ENCODE results near the gene KRT81.

The KRT81 gene

DNA sequence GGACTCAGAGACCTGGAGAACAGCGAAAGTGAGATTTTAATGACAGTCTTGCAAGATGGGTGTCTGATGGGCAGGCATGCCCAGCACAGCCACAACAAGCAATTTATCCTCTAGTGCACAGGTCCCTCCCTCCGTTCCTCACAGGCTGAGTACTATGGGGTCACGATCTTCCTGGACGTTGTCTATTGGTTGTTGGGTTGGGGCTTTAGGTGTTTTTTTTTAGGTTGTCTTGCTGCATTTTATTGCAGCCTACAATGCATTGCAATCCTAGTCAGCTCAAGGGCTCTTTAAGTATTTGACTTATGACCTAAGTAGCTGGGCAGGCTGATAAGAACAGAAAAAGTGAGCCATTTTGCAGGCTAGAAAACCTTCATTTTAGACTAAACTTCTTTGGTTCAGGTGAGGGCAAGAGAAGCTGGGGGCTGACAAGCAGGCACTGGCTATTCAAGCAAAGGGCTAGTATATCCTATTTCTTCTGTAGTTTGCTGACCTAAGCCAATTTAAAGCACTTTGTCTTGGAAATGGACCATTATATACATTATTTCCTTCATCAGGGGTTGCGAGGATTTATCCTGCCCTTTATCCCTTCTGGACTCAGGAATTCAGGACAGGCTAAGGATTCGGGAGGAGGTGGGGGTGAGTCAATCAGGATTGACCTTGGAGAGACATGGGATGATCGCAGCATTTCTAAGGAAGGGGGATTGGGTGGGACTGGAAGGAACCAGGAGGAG lies 52.3 kb downstream of the KRT81 start:
- DNase-seq = no peak

DNA sequence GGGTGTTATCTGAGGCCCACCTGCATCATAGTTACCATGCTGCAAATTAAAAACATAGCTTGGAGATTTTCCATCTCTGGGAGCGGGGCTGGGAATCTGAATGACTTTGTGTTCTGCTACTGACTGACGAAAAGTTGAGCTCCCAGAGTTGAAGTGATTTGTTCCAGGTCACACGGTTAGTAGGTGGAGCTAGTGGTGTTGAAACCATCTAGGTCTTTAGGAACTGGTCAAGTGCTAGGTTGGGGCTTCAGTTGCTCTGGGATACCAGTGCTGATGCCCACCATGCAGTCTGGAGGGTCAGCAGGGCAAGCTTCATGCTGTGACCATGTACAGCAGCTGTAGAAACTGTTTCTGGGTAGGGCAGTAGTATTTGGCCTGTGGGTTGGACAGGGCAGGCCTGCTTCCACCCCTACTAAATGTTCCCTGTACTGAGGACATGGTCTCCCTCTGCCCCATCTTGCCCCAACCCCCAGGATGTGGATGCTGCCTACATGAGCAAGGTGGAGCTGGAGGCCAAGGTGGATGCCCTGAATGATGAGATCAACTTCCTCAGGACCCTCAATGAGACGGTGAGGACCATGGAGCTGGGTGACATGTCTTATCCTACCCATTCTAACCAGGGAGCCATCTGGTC lies 53.0 kb downstream of the KRT81 start:
- no peak for DNase-seq

DNA sequence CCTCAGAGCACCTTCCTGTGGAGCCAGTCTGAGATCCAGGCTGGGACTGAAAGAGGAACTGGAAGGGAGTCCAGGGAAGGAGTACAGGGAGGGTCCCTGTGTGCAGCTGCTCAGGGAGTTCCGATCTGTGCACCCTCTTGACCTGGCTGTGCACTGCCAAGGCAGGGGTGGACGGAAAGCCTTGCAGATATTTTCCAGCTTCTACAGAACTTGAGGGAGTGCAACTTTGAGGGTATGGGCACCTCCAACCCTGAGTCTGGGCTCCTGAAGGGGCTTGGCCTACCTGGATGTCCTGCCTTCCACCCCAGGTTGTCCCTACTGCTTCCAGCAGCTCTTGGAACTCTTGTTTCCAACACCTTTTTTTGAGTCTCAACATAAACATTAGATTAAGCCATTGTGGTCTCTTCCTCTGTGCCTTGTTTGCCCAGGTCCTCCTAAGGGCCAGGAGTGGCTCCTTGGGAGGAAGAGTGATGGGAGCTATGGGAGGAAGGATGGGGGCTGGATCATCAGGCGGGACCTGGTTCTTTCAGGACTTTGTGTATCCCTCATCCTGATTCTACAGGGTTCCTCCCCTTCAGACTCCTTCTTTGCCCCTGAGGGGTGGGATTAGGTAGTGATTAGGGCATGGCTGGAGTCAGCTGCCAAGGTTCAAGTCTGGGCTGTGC lies 54.8 kb downstream of the KRT81 start:
- no peak for DNase-seq
